GM21390 (cell line): Measurements from ENCODE around the gene CADPS.

Experiments
- ATAC-seq: cut with Tn5 transposase; IDR thresholded peaks from one replicate; pipeline ENCODE4 v1.9.1; 2021; ENCODE audit not compliant: unreplicated experiment

CADPS gene

GRCh38 chr3:62378311-62378789 is 496.9 kb downstream of the CADPS start:
- no peak for ATAC-seq

- no peak for ATAC-seq
These were observed 498.0 kb downstream of the CADPS start for GRCh38 chr3:62376906-62377877.

DNA sequence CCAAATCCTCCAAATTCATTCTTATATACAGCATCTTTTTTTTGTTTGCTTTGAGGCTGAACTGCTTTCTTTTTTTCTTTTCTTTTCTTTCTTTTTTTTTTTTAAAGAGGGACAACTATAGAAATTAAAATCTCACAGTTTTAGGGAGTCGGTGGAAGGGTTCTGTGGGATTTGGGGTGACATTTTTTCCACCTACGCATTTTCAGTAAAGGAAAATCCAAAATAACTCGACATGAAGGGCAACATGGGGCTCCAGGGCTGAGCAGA is 498.8 kb downstream of the CADPS start:
- no peak for ATAC-seq

DNA sequence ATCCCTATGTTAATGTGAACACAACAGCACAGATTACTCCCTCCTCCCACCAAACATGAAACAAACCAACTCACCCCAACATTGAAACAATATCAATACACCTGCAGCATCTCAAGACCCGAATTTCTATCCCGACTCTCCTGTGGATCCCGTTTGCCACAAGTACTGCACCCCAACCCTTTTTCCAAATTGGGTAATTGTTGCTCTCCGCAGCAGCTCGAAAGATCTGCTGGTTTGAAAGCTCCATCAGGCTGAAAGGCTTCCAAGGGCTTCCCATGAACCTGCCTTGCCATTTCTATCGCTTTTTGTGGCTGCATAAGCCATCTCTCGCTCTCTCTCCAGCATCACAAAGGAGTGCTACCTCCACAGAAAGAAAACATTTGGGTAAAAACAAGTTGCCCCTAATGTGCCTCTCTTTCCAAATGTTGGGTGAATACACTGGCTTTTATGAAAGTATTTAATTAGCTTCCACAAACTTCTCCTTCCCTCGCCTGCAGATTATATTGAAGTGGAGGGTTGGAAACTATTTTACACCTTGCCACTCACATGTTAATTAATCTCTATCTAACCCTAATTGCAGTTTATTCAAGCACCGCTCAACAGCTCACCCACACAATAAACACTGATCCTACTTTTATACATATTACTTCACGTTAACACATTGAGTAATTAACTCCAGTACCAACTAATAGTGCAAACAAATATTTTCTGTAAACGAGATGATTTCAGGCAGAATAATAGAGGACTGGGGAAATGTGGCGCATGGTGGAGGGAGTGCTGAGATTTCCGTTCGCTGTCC is 499.4 kb downstream of the CADPS start:
- ATAC-seq: no peak

GRCh38 chr3:62374341-62375218 is 500.6 kb downstream of the CADPS start:
- no peak for ATAC-seq

DNA sequence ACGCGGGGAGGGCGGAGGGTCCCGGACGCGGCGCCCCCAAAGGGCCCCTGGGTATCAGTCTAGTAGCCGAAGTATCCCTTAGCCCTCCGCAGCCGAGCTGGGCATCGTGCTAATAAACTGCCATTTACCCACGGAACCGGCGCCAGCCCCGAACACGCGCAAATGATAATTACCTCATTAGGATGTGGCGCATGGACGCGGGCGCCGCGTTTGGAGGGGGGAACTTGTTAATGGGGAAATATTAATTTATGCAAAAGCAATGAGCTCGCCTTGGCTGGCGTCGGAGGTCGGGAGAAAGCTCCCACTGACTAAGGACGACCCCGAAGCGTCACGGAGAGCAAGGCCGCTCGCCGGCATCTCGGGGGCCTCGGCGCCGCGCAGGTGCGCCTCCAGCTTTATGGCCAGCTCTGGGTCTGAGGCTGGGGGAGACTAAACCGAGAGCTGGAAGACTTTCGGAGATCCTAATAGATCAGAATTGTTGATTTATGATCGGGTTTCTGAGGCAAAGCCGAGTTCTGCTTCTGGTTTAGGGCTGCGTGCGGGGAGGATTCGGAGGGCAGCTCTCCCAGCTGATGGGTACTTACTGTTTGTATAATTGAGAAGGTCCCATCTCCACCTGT is 501.4 kb downstream of the CADPS start:
- no peak for ATAC-seq

- no peak for ATAC-seq
These were observed 502.0 kb downstream of the CADPS start, which contains the start of gene FEZF2 for GRCh38 chr3:62373215-62373614. Gene FEZF2, minus strand, starts transcription at chr3:62373550. Its CDS starts 682 bp downstream, at chr3:62372868.

DNA sequence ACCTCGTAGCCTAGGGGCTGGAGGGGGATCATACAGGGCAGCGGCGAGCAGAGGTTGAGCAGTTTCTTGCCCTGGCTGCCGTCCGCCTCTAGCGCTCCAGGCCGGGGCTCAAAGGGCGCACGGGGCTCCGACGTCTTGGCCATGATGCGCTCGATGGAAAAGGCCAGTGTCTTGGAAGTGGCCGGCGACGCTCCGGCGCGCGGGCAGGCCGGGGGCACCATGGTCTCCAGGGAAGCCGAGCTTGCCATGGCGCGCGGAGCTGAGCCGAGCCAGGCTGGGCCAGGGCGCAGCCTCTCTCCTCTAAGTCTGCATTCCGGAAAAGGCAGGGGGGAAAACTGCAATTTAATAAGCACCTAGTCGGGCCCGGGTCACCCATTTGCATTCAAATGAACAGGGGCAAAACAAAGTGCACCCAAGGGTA is 502.6 kb downstream of the CADPS start:
- no peak for ATAC-seq

GRCh38 chr3:62371720-62372591 is 503.3 kb downstream of the CADPS start:
- no peak for ATAC-seq

DNA sequence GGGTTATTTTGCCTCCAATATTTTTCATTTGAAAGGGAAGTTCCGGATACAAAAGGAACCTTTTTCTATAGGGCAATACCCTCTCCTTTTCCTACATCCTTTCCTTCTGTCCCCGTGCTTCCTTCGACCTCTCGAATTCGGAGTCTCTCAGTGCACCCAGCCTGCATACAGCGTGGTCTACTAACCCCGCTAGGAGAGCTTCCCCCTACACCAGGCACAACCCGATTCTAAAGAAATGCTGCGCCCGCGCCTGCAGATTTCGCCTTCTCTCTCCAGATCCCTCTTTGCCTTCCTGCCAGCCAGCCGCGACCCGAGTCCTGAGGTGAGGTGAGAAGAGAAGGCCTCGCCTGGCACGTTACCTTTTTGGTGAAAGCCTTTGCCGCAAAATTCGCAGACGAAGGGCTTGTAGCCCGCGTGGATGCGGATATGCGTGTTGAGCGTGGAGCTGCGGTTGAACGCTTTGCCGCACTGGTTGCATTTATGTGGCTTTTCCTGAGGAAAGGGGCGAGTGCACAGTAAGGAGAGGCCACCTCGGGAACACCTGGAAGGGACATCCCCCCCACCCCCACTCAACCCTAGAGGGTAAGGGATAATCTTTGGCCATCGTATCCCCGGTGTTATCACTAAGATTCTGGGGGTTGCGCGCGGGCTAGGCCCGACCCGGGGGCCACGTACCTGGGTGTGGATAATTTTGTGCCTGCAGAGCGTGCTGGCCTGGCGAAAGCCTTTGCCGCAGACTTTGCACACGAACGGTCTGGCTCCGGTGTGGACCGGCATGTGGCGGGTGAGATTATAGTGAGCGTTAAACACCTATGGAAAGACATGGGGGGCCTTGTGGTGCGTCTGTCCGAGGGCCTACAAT is 504.1 kb downstream of the CADPS start:
- no peak for ATAC-seq

DNA sequence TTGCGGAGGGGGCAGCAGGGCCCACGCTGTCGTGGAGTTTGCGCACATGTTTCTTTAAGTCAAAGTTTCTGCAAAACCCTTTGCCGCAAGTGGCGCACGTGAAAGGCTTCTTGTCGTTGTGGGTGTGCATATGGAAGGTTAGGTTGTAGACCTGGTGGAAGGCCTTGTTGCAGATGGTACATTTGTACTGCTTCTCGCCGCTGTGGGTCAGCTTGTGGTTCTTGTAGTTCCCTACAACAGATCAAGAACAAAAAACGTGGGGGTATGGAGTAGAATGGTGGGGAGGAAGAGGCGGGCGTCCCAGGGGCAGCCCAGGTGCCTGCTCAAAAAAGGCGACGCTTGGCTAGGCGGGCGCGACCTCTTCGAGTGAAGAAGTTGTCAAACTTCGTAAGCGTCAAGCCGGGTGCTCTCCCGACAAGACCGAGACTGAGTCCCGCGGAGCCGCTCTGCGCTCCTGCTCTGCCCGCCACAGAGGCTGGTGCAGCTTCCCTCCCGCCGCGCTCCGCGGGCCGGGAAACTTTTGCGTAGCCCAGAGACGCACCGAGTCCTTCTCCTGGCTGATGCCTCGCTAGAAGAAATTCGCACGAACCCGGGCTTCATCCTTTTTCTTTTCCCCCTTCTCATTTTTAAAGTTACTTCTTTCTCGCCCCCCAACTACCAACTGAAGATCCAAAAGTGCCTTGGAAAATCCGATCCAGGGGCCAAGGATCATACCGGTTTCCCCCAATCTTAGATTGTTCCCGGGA is 504.9 kb downstream of the CADPS start:
- no peak for ATAC-seq

GRCh38 chr3:62369476-62369743 is 505.8 kb downstream of the CADPS start:
- ATAC-seq: no peak

DNA sequence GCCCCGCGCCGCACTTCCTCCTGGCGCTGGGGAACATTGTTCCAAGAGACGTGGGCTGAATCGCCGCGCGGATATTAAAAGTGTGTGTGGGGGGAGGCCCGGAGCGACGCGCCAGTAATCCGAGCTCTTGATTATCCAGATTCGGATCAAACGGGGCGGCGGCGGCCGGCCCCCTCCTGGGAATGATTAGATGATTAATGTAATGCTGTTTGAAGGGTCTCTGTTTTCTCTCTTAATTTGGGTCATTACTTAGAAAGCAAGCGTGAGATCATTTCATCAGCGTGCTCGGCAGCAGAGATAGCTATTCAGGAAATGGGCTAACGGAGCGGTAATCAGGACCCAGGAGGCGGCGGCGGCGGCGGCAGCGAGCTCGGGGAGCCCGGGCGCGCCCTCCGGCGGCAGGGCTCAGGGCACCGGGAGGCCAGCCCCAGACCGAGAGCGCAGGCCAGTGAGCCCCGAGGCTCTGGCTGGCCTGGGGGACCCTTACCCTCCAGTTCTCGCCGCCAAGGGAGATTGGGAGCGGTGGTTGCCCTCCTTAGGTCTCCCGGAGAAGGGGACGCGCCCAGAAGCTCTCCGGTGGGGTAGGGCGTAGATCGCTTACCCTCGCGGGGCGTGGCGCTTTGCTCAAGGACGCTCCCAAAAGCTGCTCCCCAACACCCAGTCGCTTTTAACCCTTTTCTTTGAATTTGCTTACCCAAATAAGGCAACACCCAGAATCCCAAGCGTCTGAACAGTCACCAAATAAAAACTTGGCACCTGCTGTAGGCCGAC is 506.3 kb downstream of the CADPS start:
- no peak for ATAC-seq

DNA sequence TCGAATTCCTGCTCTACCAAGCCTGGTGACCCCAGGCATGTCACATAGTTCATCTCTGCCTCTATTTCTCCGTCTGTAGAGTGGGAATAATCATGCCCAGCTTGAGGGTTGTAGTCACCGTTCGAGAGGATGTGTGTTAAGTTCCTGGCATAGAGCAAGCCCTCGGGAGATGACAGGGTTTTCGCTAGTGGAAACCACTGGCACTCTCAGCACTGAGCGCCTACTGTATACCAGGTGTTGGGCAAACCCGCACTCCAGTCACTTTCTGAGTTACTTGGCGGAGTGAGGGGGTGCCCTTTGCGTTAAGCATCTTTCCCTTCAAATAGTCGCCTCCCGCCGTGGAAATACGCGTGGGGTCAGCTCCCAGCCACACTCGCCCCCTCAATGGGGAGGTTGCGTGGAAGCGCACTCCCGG is 506.9 kb downstream of the CADPS start:
- ATAC-seq: no peak

DNA sequence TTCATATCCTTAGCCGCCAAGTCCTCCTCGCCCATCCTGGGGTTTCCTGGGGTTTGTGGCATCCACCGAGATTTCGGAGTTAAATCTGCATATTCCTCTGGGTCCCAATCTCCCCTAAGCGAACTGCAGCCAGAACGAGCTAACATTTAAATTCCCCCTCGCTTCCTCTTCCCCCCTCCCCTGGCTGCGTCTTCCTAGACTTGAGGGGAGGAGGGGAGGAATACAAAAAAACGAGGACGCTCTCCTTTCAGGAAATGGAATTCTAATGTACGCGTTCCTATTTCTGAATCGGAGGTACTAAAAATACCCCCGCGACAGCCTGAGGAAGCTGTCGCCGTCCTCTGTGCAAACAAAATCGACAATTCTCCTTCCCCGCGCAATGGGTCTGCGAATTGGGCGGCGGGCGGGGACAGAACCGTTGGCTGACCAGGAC is 507.4 kb downstream of the CADPS start:
- ATAC-seq: no peak

- ATAC-seq: no peak
These were observed 509.1 kb downstream of the CADPS start for GRCh38 chr3:62366126-62366484.

DNA sequence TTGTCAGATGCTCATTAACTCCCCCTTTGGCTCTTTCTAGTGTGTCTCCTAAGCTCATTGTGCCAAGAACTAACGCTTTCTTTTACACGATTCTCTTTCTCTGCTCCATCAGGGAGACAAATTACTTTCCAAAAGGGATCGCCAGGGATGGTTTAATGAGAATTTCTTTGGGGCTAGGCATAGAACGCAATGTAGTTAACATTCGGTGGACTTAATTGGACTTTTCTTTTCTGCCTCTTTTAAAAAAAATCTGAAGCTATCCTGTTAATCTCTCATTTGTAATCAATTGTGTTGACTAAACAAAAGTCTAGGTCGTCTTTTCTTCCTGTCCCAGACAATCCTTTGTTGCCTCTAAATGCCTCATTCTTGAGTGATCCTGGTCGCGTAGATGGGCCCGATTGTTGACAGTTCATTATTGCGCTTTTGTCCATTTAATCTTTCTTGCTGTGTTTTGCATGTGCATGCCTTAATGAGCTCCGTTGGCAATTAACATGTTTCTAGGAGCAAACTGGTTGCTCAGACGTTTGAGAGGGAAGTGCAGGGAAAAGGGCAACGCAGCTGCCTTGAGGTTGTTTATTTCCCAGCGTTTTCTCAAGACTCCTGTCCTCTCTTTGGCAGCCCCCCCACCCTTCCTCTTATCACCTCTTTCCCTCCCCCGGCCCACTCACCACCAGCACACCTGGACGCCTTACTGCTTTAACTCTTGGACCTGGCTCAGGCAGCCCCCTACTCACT is 509.7 kb downstream of the CADPS start:
- ATAC-seq: no peak
